CD4-positive, alpha-beta T cell treated with Interleukin-6 at 100 ng/mL for 8 hours (primary cell): ENCODE results near the gene GRAP2.

ENCODE experiments used
- DNase-seq: peaks from one replicate; pipeline ENCODE4 v3.0.0-alpha.2; 2020; ENCODE audit warnings: mixed read lengths, low spot score

The GRAP2 gene

GRCh38 chr22:40018051-40018450 lies 117.2 kb downstream of the GRAP2 start:
- no peak for DNase-seq

- no peak for DNase-seq
Observed at GRCh38 chr22:40019100-40019499, 118.2 kb downstream of the GRAP2 start.

GRCh38 chr22:40020956-40021355 lies 120.1 kb downstream of the GRAP2 start:
- DNase-seq: no peak

GRCh38 chr22:40021401-40022000 lies 120.6 kb downstream of the GRAP2 start:
- DNase-seq: no peak

- no peak for DNase-seq
Observed at GRCh38 chr22:40022536-40023240, 121.8 kb downstream of the GRAP2 start.
